CD14-positive monocyte (primary cell): ENCODE data around the gene PPFIBP2. TPM values are rescaled to one million over a fixed set of nuclear protein-coding genes. Genes with fewer than 3 reads are reported as not detected.

ENCODE experiments used
- DNase-seq, 3 donors: peaks; one replicate each; pipeline ENCODE4 v3.0.0-alpha.2; 2011 to 2022
- H2AFZ ChIP-seq: 2 replicates; pipeline ENCODE4 v1.6.0; 2012; ENCODE audit warnings: mild to moderate bottlenecking, low read depth, low read length, inconsistent platforms; ENCODE audit not compliant: insufficient read depth, poor library complexity, severe bottlenecking
- H3K27ac ChIP-seq, 2 donors: 1 replicate in 1 of 2; 2 replicates in 1 of 2; pipeline ENCODE4 v1.5.1; 2012 to 2013; ENCODE audit warnings: low read length in 2 of 2, control low read depth in 1 of 2, inconsistent platforms in 1 of 2, low read depth in 1 of 2, mild to moderate bottlenecking in 1 of 2
- H3K27me3 ChIP-seq, 2 donors: one replicate each; pipeline versions ENCODE4 v1.6.0 to v1.6.1; 2011 to 2013; ENCODE audit warnings: low read length in 2 of 2; ENCODE audit not compliant: control insufficient read depth in 2 of 2, insufficient read depth in 2 of 2
- H3K36me3 ChIP-seq, 2 donors: replicated peaks in 1 of 2; 1 replicate in 1 of 2; 2 replicates in 1 of 2; pipeline versions ENCODE4 v1.5.1 to v1.6.1; 2012 to 2013; ENCODE audit warnings: low read length in 2 of 2, control low read depth in 1 of 2, inconsistent platforms in 1 of 2, mild to moderate bottlenecking in 1 of 2; ENCODE audit not compliant: insufficient read depth in 2 of 2, control insufficient read depth in 1 of 2
- H3K4me1 ChIP-seq, 2 donors: 1 replicate in 1 of 2; 2 replicates in 1 of 2; pipeline versions ENCODE4 v1.5.1 to v1.6.1; 2012 to 2013; ENCODE audit warnings: low read length in 2 of 2, control low read depth in 1 of 2, inconsistent platforms in 1 of 2, mild to moderate bottlenecking in 1 of 2, moderate library complexity in 1 of 2; ENCODE audit not compliant: insufficient read depth in 2 of 2, control insufficient read depth in 1 of 2
- H3K4me2 ChIP-seq: replicated peaks from 2 replicates; pipeline ENCODE3; 2012; ENCODE audit warnings: low read length, moderate library complexity, mild to moderate bottlenecking; ENCODE audit not compliant: poor library complexity, severe bottlenecking; ENCODE audit errors: extremely low read depth
- H3K4me3 ChIP-seq, 3 experiments: fragments of 200-600 bp in 1 of 3; sonication (generic) in 1 of 3; replicated peaks in 1 of 3; 1 replicate in 2 of 3; 2 replicates in 1 of 3; pipeline ENCODE4 v1.5.1; 2011 to 2013; ENCODE audit warnings: low read length in 3 of 3, mild to moderate bottlenecking in 3 of 3, control low read depth in 2 of 3, low read depth in 2 of 3, inconsistent platforms in 1 of 3, moderate library complexity in 1 of 3
- H3K79me2 ChIP-seq: 2 replicates; pipeline ENCODE4 v1.6.0; 2012; ENCODE audit warnings: mild to moderate bottlenecking, control low read depth, inconsistent platforms, low read length, moderate library complexity; ENCODE audit not compliant: insufficient read depth
- H3K9ac ChIP-seq: 2 replicates; pipeline ENCODE4 v1.6.0; 2017; ENCODE audit warnings: low read length, mild to moderate bottlenecking; ENCODE audit not compliant: insufficient read depth, poor library complexity, severe bottlenecking
- H3K9me3 ChIP-seq, 2 donors: replicated peaks in 1 of 2; 1 replicate in 1 of 2; 2 replicates in 1 of 2; pipeline versions ENCODE4 v1.5.1 to v1.6.1; 2012 to 2013; ENCODE audit warnings: low read length in 2 of 2, control low read depth in 1 of 2; ENCODE audit not compliant: control insufficient read depth in 1 of 2, insufficient read depth in 1 of 2
- H4K20me1 ChIP-seq: 2 replicates; pipeline ENCODE4 v1.6.0; 2012; ENCODE audit warnings: mild to moderate bottlenecking, low read length, control low read depth, moderate library complexity; ENCODE audit not compliant: insufficient read depth
- H3K27ac Mint-ChIP-seq, 7 donors: one replicate each; pipeline ENCODE4 v1.8.0; 2020; ENCODE audit warnings: mild to moderate bottlenecking in 7 of 7, mixed read lengths in 7 of 7, moderate library complexity in 6 of 7, inconsistent platforms in 2 of 7
- H3K27me3 Mint-ChIP-seq, 3 donors: one replicate each; pipeline ENCODE4 v1.8.0; 2021 to 2022; ENCODE audit warnings: low read depth in 3 of 3, mild to moderate bottlenecking in 3 of 3, mixed read lengths in 3 of 3, moderate library complexity in 3 of 3, inconsistent platforms in 1 of 3
- H3K36me3 Mint-ChIP-seq, 2 donors: one replicate each; pipeline ENCODE4 v1.8.0; 2020; ENCODE audit warnings: mixed read lengths in 2 of 2, inconsistent platforms in 1 of 2, mild to moderate bottlenecking in 1 of 2
- H3K4me1 Mint-ChIP-seq: one replicate; pipeline ENCODE4 v1.8.0; 2020; ENCODE audit warnings: mild to moderate bottlenecking, mixed read lengths
- H3K4me3 Mint-ChIP-seq, 2 donors: one replicate each; pipeline ENCODE4 v1.8.0; 2020; ENCODE audit warnings: mild to moderate bottlenecking in 2 of 2, mixed read lengths in 2 of 2, moderate library complexity in 1 of 2
- H3K9me3 Mint-ChIP-seq, 7 donors: one replicate each; pipeline ENCODE4 v1.8.0; 2020 to 2022; ENCODE audit warnings: mixed read lengths in 7 of 7, mild to moderate bottlenecking in 6 of 7, moderate library complexity in 6 of 7, inconsistent platforms in 2 of 7
- WGBS: methylation state at CpG from one replicate; pipeline ENCODE4 v1.1.5; 2013; ENCODE audit warnings: missing lambda C conversion rate; ENCODE audit not compliant: insufficient coverage; 5-methylcytosine and 5-hydroxymethylcytosine counted together
- intact Hi-C, 2 donors: fragments of 100-400 bp; cut with micrococcal nuclease; formaldehyde crosslinking; loops; one replicate each; pipeline versions ENCODE4 v1.15.0 to v1.15.1; 2023
- polyA plus RNA-seq, 3 donors: library from polyadenylated mRNA; depleted of rRNA in 1 of 3; unstranded in 2 of 3; stranded (reverse) in 1 of 3; fragments of 300-500 nt in 2 of 3; fragments of >200 nt in 1 of 3; fragmentation: Illumina TruSeq in 2 of 3; gene quantifications; 1 replicate in 2 of 3; 2 replicates in 1 of 3; pipeline ENCODE4 v1.2.3, GENCODE V29; 2012 to 2021
- TF ChIP-seq, protein P1 (sequence below): fragments of 200-600 bp; IDR thresholded peaks from one replicate; pipeline ENCODE4 v1.8.0; 2022; ENCODE audit warnings: antibody characterized with exemption, mild to moderate bottlenecking

Gene PPFIBP2
- polyA plus RNA-seq, 3 donors = 5.9 to 41.6 (median 8.6) TPM

- Mint-ChIP-seq H3K27ac (no peak overlapping the region), H3K27me3 (peaks cover 0 to 3% (median 1%) of the 10 kb centered on the region in 3 donors), H3K36me3 (no peaks in the 10 kb centered on the region), H3K4me3 (no peak overlapping the region), H3K4me1 (peaks cover 31% of the 10 kb centered on the region), H3K9me3 (no peaks in the 10 kb centered on the region)
- Histone ChIP-seq H3K79me2 (no peaks in the 10 kb centered on the region), H3K4me2 (no peak overlapping the region), H3K27me3 (no peaks in the 10 kb centered on the region), H4K20me1 (no peaks in the 10 kb centered on the region), H2AFZ (no peak overlapping the region), H3K36me3 (peaks cover 0 to 5% of the 10 kb centered on the region in 2 donors), H3K27ac (no peak overlapping the region), H3K4me1 (peaks cover 34 to 36% of the 10 kb centered on the region in 2 donors), H3K9ac (no peak overlapping the region), H3K9me3 (no peaks in the 10 kb centered on the region), H3K4me3 (no peak overlapping the region)
- WGBS = no CpG with 5 or more reads among the region's 3 CpGs
- intact Hi-C loops = no loop called here
- TF ChIP-seq, protein P1, sequence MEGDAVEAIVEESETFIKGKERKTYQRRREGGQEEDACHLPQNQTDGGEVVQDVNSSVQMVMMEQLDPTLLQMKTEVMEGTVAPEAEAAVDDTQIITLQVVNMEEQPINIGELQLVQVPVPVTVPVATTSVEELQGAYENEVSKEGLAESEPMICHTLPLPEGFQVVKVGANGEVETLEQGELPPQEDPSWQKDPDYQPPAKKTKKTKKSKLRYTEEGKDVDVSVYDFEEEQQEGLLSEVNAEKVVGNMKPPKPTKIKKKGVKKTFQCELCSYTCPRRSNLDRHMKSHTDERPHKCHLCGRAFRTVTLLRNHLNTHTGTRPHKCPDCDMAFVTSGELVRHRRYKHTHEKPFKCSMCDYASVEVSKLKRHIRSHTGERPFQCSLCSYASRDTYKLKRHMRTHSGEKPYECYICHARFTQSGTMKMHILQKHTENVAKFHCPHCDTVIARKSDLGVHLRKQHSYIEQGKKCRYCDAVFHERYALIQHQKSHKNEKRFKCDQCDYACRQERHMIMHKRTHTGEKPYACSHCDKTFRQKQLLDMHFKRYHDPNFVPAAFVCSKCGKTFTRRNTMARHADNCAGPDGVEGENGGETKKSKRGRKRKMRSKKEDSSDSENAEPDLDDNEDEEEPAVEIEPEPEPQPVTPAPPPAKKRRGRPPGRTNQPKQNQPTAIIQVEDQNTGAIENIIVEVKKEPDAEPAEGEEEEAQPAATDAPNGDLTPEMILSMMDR = no peak
- no peak for DNase-seq
Measured at GRCh38 chr11:7500251-7500650, 13.5 kb upstream of the PPFIBP2 start.

DNA sequence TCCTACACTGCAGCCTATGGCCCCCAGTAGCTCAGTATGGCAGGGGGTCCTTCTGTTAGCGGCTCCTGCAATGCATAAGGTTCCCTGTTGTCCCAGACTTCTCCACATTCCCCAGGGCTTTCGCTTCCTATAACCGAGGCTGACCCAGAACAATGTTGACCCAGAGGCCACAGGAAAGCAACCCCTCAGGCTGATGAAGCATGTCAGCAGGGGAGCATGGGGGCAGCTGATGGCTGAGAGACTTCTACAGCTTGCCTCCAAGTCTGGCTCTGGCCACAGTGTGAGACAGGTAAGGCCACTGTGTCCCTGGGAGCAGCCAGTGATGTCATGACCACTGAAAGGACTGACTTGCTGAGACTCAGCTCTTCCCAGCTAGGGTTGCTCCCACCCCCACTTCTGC, 12.5 kb upstream of the PPFIBP2 start:
- no peaks in the 10 kb centered on the region for H4K20me1 ChIP-seq
- peaks cover 0 to 5% of the 10 kb centered on the region in 2 donors for H3K36me3 ChIP-seq
- H3K4me2 ChIP-seq = no peak overlapping the region
- TF ChIP-seq, protein P1 = no peak
- Mint-ChIP-seq H3K4me3 (no peak overlapping the region), H3K4me1 (peaks cover 22% of the 10 kb centered on the region), H3K27me3 (peaks cover 0 to 5% (median 1%) of the 10 kb centered on the region in 3 donors), H3K36me3 (peaks cover 1 to 3% of the 10 kb centered on the region in 2 donors), H3K27ac (no peak overlapping the region), H3K9me3 (no peaks in the 10 kb centered on the region)
- no peaks in the 10 kb centered on the region for H3K9me3 ChIP-seq
- DNase-seq = no peak
- H3K4me3 ChIP-seq = no peak overlapping the region
- no peaks in the 10 kb centered on the region for H3K79me2 ChIP-seq
- H2AFZ ChIP-seq = no peak overlapping the region
- H3K4me1 ChIP-seq = peaks cover 26% of the 10 kb centered on the region in 2 donors
- no peaks in the 10 kb centered on the region for H3K27me3 ChIP-seq
- H3K9ac ChIP-seq = no peak overlapping the region
- WGBS = 88% methylated on average over 3 of the region's 3 CpGs
- H3K27ac ChIP-seq = no peak overlapping the region
- intact Hi-C loops = no loop called here
